Stimulated activated naive CD4-positive, alpha-beta T cell (primary cell): ENCODE results near the gene DDX54.
"Not testable (repeated sequence)": the region's sequence is repeated elsewhere in the genome, so short reads cannot be mapped to it uniquely, and the experiment has no call there.

Experiments
- DNase-seq, 6 experiments: peaks; one replicate each; lab custom pipeline; 2025; lab: John Stamatoyannopoulos, UW

DDX54 gene

GRCh38 chr12:113216027-113216426 is 30.7 kb upstream of the DDX54 start:
- DNase-seq, result no peak

GRCh38 chr12:113214895-113215400 is 29.7 kb upstream of the DDX54 start:
- DNase-seq, result no peak

- no peak for DNase-seq
Observed at GRCh38 chr12:113211160-113211559, 25.9 kb upstream of the DDX54 start.

GRCh38 chr12:113208041-113208934 is 23.0 kb upstream of the DDX54 start:
- DNase-seq, result peak; percentile 27 to 61 (median 45)

GRCh38 chr12:113207613-113208040 is 22.3 kb upstream of the DDX54 start:
- DNase-seq, result peak in 4 of 6 experiments; percentile 11 to 55 (median 28)

GRCh38 chr12:113206802-113207201 is 21.5 kb upstream of the DDX54 start:
- DNase-seq, result not testable (repeated sequence)

GRCh38 chr12:113204804-113205203 is 19.5 kb upstream of the DDX54 start:
- no peak for DNase-seq

- DNase-seq, result no peak
Observed at GRCh38 chr12:113203852-113204760, 18.8 kb upstream of the DDX54 start.

GRCh38 chr12:113202300-113203075 is 17.2 kb upstream of the DDX54 start:
- DNase-seq, result no peak

- DNase-seq, result no peak
Observed at GRCh38 chr12:113201187-113202177, 16.2 kb upstream of the DDX54 start.

- DNase-seq, result no peak
Observed at GRCh38 chr12:113200021-113200797, 14.9 kb upstream of the DDX54 start.

GRCh38 chr12:113198296-113198695 is 13.0 kb upstream of the DDX54 start:
- no peak for DNase-seq

GRCh38 chr12:113197518-113198077 is 12.3 kb upstream of the DDX54 start:
- no peak for DNase-seq

- DNase-seq, result peak; percentile 8 to 62 (median 34)
Observed at GRCh38 chr12:113196990-113197389, 11.7 kb upstream of the DDX54 start.

GRCh38 chr12:113196582-113196981 is 11.3 kb upstream of the DDX54 start:
- DNase-seq, result no peak

- no peak for DNase-seq
Observed at GRCh38 chr12:113195598-113195997, 10.3 kb upstream of the DDX54 start.

- DNase-seq, result no peak
Observed at GRCh38 chr12:113194971-113195391, 9.7 kb upstream of the DDX54 start.

- DNase-seq, result no peak
Observed at GRCh38 chr12:113191227-113191626, 5.9 kb upstream of the DDX54 start.

- DNase-seq, result no peak
Observed at GRCh38 chr12:113190761-113191160, 5.5 kb upstream of the DDX54 start.
